T follicular helper cell (primary cell): Measurements from ENCODE around the gene NELL1.
"Not testable (repeated sequence)": the region's sequence is repeated elsewhere in the genome, so short reads cannot be mapped to it uniquely, and the experiment has no call there.

ENCODE experiments used
- DNase-seq: peaks from one replicate; pipeline ENCODE4 v3.0.0-alpha.2; 2020; ENCODE audit warnings: low read depth

Gene NELL1

DNA sequence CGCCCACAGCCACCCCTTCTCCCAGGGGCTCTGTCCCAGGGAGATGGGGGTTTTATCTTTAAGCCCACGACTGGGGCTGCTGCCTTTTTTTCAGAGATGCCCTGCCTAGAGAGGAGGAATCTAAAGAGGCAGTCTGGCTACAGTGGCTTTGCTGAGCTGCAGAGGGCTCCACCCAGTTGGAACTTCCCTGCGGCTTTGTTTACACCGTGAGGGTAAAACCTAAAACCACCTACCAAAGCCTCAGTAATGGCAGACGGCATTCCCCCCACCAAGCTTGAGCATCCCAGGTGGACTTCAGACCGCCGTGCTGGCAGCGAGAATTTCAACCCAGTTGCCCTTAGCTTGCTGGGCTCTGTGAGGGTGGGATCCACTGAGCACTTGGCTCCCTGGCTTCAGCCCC, 535.8 kb downstream of the NELL1 start:
- no peak for DNase-seq

DNA sequence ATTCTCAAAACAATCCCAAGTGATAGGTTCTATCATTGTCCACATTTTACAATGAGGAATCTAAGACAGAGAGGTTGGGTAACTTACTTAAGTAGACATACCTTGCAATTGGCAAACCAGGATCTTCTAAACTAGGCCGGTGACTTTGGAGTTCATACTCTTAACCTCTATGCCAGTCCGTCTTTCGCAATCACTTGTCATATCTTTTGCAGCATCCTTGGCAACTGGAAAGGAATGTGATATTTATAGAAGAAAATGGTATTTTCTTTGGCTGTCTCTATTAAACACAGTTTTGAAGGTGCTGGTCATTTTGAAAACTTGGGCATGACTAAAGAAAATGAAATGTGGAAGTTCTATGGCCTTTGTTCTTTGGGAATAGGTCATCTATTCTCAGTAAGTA, 556.5 kb downstream of the NELL1 start:
- DNase-seq = no peak

DNA sequence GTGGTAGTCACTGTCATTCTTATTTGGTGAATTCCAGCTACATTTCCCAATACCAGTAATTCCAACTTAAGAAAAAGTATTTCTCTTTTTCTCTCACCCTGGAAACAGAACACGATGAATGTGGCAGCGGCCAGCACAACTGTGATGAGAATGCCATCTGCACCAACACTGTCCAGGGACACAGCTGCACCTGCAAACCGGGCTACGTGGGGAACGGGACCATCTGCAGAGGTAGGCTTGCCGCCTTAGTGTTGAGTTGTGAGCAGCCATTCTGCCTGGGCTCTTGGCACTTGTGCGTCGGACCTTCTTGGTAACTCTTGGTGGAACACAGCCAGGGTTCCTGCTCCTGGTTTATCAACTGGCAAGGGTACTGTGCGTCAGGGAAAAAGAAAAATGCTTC, 559.8 kb downstream of the NELL1 start:
- DNase-seq = no peak

DNA sequence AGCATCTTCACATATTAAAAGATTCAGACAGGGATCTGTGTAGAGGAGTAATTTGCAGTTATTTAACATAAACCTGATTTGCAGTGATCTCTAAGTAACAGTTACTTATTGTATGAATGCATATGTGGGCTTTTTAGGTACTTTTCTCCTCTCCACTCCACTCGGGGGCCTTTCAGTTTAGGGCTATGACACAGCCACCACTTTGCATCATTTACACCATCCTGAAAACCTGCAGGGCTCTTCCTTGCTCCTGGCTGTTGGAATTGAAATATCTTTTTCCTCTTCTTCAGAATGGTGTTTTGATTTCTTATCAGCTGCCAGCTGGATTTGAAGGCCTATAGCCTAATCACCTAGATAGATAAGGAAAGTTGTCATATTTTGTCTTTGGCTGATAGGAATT, 580.8 kb downstream of the NELL1 start:
- no peak for DNase-seq

DNA sequence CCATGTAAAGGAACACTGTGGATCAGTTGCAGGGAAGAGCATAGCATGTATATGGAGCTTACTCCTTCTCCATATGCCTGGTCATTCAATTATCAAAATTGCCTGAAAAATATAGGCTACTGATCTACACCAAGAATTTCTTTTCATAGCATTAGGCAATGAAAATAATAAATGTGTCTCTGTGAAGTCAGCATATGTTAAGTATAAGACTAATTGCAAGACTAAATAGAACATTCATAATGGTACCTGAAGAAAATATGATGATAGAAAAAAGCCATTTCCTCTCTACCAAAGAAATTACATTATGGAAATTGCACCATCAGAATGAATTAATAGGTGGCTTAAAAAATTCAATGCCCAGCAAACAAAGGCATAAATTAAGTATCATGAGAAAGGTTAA, 584.7 kb downstream of the NELL1 start:
- DNase-seq = no peak

DNA sequence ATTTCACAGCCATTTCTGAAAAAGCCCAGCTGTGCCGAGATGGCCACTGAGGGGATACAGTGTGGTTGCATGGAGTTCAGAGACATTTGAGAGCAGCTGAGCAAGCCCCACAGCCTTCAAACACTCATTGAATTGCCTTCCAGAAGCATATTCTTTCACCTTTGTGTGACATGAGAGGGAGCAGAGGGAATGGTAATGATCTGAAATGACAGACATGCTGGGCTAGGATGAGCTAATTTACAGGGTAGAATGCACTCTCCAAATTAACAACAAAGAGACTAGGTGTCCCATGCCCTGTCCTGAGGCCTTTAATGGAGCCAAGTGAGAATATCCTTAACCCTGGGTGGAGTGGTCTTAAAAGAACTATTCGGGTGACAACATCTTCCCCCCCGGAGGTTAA, 585.4 kb downstream of the NELL1 start:
- no peak for DNase-seq

DNA sequence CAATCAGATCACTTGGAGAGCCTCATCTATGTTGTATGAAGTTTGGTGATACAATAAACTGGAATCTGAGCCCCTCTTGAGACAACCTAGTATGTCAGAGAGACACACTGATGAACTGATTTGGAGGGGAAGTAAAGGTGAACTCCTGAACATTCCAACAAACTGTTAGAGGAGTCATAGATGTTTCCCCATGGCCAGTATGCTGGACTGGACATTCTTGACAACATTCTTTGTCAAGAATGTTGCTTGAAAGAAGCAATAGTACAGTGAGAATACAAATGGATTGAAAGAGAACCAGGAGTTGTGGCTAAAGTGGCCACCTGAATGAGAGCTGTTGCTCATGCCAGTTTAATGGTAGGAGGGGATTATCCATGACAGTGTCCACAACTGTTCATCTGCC, 588.1 kb downstream of the NELL1 start:
- no peak for DNase-seq

DNA sequence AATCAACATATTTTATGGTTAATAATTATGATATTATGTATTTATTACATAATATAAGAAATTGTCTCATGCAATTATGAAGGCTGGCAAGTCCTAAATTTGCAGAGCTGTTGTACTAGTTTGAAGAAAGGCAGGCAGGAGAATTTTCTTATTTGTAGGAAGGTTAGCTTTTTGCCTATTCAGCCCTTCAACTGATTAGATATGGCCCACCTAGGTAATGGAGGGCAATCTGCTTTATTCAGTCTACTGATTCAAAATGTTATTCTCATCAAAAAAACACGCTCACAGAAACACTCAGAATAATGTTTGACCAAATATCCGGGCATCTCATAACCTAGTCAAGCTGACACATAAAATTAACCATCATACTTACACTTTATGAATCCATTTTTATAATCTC, 589.0 kb downstream of the NELL1 start:
- no peak for DNase-seq

DNA sequence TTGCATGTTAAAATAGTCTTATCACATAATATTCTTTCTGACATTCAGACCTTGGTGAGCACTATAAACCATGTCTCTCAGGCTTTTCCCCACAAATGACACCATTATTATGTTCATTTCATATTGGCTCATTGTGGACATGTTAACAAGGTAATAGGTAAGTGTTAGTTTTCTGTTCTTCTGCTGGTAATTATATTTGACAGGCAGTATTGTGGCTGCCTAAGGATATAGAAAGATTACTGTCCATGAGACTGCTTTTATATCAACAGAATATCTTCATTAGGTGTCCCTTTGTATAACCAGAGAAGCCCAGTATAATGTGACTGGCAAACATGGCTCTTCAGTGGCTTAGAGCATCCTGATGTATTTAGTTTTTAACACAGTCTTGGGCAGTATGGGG, 590.7 kb downstream of the NELL1 start:
- no peak for DNase-seq

DNA sequence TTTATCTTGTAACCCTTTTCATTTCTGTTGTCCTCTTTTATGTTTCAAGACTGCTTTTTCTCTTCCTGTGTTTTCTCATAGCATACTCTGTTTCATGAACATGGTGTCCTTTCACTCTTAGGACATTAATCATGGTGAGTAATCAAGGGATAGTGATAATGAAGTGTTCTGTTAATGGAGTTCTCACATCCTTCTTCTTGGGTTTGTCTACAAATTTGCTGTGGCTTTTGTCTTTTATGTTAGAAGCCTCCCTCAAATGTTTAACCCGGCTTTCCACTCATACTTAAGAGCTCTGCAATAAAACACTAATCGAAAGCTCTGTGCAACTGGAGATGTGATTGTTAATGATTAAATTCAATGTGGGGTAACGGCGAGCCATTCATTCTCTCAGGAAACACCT, 593.6 kb downstream of the NELL1 start:
- DNase-seq = no peak

DNA sequence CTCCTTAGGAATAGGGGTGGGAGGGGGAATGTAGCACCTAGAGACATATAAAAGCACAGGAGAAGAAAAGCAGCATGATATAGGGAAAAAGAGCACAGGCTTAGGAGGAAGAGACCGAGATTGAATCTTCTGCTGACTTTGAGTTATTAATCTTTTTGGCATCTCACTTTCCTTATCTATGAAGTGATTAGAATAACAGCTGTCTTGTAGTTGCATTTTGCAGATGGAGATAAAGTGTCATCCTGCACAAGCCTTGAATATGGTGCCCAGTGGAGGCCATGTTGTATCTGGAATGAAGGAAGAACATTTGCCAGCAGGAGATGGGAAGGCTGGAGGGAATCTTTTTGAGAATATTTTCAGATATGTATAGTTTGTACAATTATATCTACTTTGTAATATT, 594.7 kb downstream of the NELL1 start:
- DNase-seq = no peak

DNA sequence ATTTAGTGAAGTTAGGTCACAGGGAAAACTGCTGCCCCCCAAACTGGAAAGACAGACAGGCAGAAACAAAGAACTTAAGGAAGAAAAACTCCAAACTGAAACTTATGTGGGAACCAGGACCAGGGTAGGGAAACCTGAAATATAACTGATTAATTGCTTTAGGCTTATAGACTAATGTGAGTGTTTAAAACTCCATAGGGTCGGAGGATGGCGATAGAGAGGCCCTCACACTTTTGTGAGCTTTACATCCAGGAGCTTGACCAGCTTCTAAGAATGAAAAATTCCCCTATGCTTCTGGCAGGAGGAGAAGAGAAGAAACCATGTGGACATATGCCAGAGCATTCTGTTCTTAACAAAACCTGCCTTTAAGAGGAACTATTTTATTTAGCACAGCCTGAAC, 598.6 kb downstream of the NELL1 start:
- no peak for DNase-seq

DNA sequence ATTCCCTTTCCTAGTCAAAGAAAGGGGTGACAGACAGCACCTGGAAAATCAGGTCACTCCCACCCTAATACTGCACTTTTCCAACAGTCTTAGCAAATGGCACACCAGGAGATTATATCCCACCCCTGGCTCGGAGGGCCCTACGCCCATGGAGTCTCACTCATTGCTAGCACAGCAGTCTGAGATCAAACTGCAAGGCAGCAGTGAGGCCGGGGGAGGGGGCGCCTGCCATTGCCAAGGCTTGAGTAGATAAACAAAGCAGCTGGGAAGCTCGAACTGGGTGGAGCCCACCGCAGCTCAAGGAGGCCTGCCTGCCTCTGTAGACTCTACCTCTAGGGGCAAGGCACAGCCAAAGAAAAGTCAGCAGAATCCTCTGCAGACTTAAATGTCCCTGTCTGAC, 602.8 kb downstream of the NELL1 start:
- not testable (repeated sequence) for DNase-seq

DNA sequence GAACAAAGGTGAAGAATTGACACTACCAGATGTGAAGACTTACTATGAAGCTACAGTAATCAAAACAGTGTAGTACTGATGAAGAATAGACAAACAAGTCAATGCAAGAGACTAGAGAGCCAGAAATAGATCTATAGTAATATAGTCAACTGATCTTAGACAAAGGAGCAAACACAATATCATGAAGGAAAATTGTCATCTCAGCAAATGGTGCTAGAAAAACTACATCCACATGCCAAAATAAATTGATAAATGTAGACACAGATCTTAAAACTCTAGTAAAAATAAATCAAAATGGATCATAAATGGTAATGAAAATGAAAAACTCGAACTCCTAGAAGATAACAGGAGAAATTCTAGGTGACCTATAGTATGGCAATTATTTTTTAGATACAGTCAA, 609.5 kb downstream of the NELL1 start:
- DNase-seq = no peak

DNA sequence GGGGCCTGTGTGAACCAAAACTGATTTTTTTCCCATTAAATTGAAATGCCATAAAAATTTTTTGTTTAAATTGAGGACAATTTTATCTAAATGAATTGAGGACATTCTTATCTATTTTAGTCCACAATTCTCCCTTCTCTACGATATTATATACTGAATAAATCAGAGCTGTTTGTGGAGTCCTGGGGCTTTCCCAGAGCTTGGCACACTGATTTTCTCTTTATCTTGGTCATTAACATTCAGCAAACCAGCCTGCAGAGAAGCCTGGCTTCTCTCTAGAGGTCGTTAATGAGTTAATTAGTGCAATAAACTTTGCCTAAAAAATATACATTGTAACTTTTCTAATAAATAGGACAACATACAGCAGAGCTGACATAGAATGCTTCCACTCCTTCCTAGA, 615.7 kb downstream of the NELL1 start:
- DNase-seq = no peak

DNA sequence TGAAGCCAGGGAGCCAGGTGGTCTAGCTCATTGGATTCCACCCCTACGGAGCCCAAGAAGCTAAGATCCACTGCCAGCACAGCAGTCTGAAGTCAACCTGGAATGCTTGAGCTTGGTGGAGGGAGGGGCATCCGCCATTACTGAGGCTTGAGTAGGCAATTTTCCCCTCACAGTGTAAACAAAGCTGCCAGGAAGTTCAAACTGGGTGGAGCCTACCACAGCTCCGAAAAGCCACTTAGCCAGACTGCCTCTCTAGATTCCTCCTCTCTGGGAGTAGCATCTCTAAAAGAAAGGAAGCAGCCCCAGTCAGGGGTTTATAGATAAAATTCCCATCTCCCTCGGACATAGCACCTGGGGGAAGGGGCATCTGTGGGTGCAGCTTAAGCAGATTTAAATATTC, 620.3 kb downstream of the NELL1 start:
- DNase-seq = no peak

DNA sequence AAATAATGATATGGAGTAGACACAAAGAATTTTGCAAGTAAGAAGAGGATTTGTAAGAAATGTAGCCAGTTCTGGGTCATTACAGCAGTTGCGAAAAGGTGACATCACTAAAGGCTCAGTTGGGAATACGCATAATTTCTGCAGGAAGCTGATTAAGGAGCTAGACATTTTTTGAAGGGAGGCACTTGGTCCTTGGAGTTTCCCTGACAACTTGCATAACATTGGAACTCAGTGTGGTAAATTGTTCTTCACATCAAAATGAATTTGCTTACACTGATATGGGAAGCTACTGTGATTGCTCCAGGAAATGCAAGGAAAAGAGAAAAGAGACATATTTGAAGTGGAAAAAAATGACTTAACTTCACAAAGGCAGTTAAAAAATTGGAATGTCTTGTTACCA, 626.1 kb downstream of the NELL1 start:
- DNase-seq = no peak

DNA sequence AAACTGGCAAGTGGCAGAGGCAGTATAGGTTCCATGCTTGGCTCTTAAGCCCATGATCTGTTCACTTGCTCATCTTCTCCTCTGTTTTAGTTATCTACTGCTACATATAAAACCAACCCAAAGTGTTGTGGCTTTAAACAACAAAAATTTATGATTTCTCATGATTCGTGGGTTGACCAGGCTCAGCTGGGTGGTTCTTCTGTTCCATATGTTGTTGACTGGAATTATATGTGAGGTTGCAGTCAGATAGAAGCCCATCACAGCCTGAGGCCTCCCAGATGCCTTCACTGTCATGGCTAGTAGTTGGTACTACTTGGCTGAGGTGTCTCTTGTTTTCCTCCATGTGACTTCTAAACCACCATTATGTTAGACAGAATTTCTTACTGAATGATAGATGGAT, 632.6 kb downstream of the NELL1 start:
- DNase-seq = no peak

DNA sequence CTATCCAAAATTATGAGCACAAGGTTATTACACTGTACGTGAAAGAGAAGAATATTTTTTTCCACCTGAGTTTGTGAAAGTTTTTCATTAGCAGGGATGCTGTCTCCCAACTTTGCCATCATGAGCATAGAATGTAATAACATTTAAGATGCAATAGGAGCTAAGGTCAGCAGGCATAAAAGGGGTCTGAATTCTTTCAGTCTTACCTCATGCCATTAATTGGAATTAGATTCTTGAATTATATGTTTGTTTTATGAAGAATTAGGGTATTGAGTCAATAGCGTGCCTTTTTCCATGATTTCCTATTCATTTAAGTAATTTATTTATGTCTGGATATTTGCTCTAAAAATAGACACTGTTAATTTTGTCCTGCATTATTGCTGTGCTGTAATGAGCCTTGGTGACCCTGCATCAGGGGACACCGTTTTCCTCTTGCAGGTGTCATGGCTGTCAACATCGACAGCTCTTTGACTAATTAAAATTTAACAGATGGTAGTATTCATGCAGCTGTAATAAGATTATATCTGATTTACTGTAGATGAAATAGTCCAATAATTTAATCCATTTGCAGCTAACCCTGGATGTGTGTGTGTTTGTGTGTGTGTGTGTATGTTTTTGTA, 637.5 kb downstream of the NELL1 start:
- DNase-seq = no peak

DNA sequence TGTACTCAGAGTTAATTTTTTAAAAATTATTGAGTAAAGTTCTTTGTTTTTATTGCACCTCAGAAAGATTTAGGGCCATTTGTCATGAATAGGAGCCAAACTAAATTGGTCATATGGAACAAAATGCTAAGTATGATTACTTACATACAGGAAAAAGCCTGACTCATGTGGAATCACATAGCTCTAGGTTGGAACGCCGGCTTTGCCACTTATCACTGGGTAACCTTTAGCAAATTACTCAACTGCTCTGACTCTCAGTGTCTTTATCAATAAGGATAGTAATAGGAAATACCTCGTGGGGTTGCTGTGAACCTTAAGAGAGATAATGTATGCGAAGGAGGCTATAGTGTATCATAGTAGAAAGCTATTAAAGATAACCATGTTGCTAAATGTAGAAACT, 638.5 kb downstream of the NELL1 start:
- no peak for DNase-seq

DNA sequence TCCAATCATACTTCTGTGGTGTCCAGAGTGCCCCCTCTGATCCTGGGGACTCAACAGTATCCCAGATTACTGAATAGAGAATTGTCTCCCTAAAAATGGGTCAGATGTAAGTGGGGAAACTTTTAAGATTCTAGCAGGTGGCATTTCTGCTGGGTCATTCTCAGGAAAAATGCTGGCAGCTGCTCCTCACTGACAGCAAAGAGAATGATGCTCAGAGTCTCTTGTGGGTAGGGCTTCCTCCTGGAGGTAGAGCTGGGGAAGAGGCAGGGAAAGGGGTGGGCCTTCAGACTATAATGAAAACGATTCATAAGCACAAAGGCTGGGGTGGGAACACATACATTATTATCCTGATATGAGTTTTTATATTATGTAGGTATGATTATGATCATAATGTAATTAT, 647.2 kb downstream of the NELL1 start:
- DNase-seq = no peak

DNA sequence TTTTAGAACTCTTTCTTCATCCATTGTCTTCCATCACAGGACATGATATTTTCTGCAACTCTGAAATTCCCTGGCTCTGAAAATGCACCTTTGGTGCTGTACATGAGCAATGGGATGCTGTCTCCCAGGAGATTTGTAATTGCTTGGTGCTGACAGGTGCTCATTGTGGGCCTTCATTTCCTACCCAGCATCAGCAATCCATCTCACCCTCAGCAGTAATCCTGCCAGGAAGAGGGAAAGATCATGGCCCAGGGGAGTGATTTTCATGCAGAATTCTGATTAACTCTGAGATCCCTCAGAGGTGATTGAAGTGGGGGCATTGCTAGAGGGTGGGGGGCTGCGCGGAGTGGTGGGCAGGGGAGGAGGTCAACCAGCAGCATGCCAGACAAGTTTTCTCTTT, 651.7 kb downstream of the NELL1 start:
- DNase-seq = no peak

DNA sequence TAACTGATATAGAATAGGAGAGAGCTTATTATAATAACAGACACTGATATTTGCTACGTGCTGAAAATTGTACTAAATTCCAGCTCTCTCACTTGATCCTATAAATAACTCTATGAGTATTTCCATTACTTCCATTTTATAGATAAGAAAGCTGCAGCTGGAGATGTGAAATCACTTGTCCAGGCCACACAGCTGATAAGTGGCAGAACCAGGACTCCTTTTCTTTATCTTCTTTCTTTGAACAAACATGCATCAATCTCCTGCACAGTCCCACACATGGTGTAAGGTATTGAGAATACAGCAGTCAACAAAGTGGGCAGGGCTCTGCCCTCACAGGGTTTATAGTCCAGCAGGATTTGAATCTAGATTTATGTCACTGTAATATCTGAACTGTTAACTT, 652.1 kb downstream of the NELL1 start:
- DNase-seq = no peak

DNA sequence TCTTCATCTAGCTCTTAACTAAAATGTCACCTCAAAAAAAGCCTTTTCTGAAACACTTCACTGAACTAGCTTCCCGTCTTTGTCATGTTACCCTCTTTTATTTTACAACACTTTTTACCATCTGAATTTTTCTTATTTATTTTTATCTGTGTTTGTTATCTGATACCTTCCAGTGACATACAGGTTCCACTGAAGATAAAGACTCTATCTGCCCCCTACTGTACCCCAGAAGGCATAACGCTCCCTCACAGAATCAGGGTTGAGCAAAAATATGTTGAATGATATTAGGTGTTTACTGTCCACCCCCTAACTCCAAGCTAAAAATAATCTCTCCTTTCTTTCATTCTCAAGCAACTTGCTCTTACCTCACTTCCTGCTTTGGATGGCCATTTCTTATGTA, 654.2 kb downstream of the NELL1 start:
- no peak for DNase-seq

DNA sequence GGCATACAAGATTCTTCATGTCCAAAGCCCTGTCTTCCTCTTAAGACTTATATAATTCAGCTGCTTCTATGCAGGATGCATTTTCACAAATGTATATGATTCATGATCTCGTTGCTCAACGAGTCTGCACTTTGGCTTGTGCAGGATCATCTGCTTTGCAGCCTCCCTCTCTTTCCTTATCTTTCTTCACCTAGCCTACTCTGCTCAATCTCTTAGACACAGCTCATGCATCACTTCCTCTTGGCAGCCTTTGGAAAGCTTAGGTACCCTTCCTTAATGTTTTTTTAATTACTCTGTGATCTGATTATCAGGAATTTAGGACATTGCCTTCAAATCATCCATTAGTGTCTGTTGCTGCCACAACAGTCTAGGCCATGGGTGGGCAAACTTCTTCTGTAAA, 673.8 kb downstream of the NELL1 start:
- no peak for DNase-seq
